Esophagus muscularis mucosa (tissue), 3 donors: Measurements from ENCODE around the gene HVCN1.
"Not testable (repeated sequence)": the region's sequence is repeated elsewhere in the genome, so short reads cannot be mapped to it uniquely, and the experiment has no call there.

Experiments used
- CTCF ChIP-seq, 3 experiments: fragments of 200-600 bp in 2 of 3; fragments of 450-650 bp in 1 of 3; sonication (generic) in 2 of 3; IDR thresholded peaks; one replicate each; pipeline ENCODE4 v1.5.1; 2017 to 2019; ENCODE audit warnings: antibody characterized with exemption in 3 of 3, mild to moderate bottlenecking in 2 of 3, moderate library complexity in 1 of 3
- POLR2A ChIP-seq: fragments of 450-650 bp; IDR thresholded peaks from one replicate; pipeline ENCODE4 v1.6.1; 2017; ENCODE audit warnings: antibody characterized with exemption, moderate library complexity, mild to moderate bottlenecking, low read depth

- not testable (repeated sequence) for TF ChIP-seq CTCF (IDR thresholded peaks at IDR 0.05); POLR2A
These were observed 34.7 kb downstream of the HVCN1 start for GRCh38 chr12:110654238-110654637.
